GM18870 (cell line): ENCODE data around the gene MUC13.
"Not testable (repeated sequence)": the region's sequence is repeated elsewhere in the genome, so short reads cannot be mapped to it uniquely, and the experiment has no call there.

ENCODE experiments used
- ATAC-seq: cut with Tn5 transposase; IDR thresholded peaks from one replicate; pipeline ENCODE4 v1.9.1; 2021; ENCODE audit warnings: moderate library complexity; ENCODE audit not compliant: unreplicated experiment

MUC13 gene, protein sequence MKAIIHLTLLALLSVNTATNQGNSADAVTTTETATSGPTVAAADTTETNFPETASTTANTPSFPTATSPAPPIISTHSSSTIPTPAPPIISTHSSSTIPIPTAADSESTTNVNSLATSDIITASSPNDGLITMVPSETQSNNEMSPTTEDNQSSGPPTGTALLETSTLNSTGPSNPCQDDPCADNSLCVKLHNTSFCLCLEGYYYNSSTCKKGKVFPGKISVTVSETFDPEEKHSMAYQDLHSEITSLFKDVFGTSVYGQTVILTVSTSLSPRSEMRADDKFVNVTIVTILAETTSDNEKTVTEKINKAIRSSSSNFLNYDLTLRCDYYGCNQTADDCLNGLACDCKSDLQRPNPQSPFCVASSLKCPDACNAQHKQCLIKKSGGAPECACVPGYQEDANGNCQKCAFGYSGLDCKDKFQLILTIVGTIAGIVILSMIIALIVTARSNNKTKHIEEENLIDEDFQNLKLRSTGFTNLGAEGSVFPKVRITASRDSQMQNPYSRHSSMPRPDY

GRCh38 chr3:124934577-124934976 lies at the start of gene MUC13:
Gene MUC13 (minus strand): TSS chr3:124934751. CDS start chr3:124934712, 39 bp downstream.
- no peak for ATAC-seq

DNA sequence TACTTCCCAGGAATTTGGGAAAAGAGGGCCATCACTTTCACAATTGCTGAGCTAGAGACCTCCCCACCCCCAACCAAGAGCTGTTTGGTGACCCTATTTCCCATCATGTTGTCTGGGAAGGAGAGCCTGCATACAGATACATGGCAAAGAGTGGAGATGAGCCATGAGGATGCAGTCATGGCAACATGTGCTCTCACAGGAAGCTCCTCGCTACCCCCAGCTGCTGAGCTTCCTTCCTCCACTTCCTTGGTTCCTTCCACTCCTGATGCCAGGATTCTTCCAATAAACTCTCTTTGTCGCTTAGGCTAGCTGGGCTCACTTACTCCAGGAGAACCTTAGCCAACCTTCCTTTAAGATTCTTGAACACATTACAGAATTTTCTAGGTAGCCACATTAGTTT lies 48.3 kb upstream of the MUC13 start:
- ATAC-seq, result no peak

DNA sequence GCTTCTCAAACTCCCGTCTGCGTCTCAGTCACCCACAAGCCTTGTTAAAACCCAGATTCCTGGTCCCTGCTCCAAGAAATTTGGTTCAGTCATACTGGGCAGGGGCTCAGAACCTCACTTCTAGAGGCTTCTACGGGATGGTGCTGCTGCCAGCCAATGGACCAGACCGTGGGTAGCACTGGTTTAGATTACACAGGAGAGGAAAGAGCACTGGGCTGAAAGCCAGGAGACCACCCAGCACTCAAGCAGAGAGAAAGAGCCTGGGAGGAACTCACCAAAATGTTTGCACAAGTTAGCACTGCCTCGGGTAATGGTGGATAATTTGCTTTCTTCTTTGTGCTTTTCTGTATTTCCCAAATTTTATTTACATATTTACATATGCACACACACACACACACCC lies 46.9 kb upstream of the MUC13 start:
- no peak for ATAC-seq

DNA sequence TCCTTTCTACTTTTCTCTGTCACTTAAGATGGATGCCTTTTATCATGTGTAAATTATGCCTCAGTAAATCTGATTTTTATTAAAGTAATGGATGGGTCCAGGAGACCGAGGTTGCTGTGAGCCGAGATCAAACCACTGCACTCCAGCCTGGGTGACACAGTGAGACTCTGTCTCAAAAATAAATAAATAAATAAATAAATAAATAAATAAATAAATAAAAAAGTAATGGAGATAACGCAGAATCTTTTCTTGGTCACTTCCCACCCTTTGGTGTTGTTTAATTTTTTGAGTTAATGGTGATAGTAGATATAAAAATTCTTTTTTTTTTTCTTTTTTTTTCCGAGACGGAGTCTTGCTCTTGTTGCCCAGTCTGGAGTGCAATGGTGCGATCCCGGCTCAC lies 44.1 kb upstream of the MUC13 start:
- ATAC-seq, result no peak

DNA sequence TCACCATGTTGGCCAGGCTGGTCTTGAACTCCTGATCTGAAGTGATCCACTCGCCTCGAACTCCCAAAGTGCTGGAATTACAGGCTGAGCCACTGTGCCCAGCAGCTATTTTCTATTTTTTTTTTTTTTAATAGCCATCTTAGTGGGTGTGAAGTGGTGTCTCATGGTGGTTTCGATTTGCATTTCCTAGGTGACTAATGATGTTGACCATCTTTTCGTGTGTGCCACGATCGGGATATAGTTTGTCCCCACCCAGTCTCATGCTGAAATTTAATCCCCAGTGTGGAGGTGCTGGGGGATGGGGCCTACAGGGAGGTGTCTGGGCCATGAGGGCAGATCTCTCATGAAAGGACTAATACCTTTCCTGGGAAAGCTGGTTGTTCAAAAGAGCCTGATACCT lies 41.8 kb upstream of the MUC13 start:
- no peak for ATAC-seq

- ATAC-seq, result no peak
Measured at GRCh38 chr3:124974691-124975090, 40.1 kb upstream of the MUC13 start.

- no peak for ATAC-seq
Measured at GRCh38 chr3:124973290-124973689, 38.7 kb upstream of the MUC13 start.

- no peak for ATAC-seq
Measured at GRCh38 chr3:124972457-124972856, 37.9 kb upstream of the MUC13 start.

DNA sequence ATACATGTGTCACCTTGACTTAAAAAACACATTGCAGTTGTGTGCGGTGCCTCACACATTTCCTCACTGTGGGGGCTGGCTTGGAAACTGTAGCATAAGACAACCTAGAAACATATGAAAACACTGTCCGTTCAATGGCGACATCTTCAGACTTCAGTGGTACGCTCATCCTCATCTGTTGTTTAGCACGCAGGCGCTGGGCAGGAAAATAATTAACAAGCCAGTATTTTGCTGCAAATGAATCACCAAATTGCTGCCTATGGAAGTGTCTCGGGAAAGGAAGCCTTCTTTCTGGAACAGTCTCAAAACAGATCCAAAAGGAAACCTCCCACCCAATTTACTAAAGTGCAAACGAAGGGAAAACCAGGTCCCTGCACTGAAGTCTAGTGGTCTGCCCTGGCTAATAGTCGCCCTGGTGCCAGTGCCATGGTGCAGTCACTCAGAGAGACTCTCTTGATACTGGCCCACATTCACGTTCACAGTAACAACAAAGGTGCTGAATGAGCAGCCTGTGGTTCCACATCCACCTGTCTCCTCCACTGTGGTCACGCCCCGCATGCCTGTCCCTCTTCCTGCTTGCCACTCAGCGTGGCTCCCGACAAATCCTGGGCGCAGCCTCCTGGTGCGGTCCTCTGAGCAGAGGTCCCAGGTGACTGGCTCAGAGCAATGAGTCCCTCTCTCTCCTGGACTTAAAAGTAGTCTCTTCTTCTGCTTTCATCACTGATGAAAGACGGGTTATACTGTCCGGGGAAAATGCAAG lies 35.6 kb upstream of the MUC13 start:
- no peak for ATAC-seq

GRCh38 chr3:124969190-124969589 lies 34.6 kb upstream of the MUC13 start:
- ATAC-seq, result no peak

DNA sequence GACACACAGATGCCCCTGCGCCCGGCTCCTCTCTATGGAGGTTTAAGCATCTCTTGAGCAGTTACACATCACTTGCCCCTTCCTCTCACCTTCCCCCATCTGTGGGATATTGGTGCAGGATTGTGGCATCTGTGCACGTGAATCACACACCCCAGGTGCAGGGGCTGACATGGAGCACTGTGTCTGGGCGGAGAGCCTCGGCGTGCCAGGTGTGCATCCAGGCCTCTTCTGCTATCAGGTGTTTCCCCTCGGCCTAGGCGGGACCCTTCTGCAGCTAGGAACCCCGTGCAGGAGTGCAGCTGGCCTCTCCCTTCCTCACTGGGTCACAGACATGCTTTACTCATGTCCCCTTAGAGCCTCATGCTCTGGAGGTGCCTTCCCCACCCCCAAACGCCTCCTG lies 33.4 kb upstream of the MUC13 start:
- no peak for ATAC-seq

- no peak for ATAC-seq
Measured at GRCh38 chr3:124966521-124967445, 32.2 kb upstream of the MUC13 start.

- ATAC-seq, result no peak
Measured at GRCh38 chr3:124965413-124965812, 30.9 kb upstream of the MUC13 start.

GRCh38 chr3:124964387-124964786 lies 29.8 kb upstream of the MUC13 start:
- ATAC-seq, result no peak

- ATAC-seq, result no peak
Measured at GRCh38 chr3:124963755-124964154, 29.2 kb upstream of the MUC13 start.

GRCh38 chr3:124962403-124962940 lies 27.9 kb upstream of the MUC13 start:
- ATAC-seq, result no peak

DNA sequence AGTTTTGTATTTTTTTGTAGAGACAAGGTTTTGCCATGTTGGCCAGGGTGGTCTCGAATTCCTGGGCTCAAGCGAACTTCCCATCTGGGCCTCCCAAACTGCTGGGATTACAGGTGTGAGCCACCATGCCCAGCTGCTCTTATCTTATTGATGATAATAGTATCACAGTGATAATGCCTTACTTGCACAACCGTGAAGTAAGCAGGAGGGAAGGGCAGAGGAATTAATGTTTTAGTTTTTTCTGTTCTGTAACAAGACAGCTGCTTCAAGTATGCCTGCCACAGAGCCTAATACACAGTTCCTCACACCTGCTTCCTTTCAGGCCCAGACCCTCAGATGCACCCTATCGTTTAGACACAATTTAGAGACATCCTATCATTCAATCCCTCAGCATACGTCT lies 26.1 kb upstream of the MUC13 start:
- ATAC-seq, result no peak

GRCh38 chr3:124960105-124960504 lies 25.6 kb upstream of the MUC13 start:
- no peak for ATAC-seq

DNA sequence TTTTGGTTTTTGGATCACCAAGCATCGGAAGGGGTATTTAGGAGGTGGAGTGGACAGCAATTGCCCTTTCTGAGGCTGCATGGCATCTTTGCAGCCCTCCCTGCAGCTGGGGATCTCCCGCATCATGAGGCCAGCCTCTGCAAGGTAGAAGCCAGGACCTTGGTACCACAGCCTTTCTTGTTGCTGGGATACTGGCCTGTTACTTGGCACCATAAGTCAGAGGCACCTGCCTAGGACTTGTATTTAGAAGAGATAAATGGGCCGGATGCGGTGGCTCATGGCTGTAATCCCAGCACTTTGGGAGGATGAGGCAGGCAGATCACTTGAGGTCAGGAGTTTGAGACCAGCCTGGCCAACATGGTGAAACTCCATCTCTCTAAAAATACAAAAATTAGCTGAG lies 23.4 kb upstream of the MUC13 start:
- ATAC-seq, result not testable (repeated sequence)

DNA sequence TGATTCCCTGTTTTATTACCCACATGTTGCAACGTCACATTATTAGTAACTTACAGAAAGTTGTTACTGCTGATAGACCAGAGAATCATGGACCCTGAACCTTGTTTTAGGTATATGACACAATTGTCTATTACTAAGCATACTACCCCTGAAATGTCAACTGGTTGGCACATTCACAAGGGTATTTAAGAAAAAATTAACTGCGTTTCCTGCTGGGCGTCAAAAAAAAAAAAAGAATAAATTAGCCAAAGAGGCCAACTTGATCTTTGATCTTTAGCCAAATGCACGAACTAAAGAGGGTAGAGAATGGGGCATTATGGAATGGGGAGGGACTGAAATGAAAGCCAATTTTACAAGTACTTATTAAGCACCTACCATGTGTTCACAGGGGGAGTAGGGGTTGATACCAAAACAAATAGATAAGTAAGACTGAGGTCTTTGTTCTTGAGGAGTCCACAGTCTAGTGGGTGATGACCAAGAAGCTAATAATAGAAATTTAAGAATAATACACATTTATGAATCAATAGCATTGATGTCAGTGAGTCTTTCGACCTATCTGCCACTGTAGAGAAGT lies 17.8 kb upstream of the MUC13 start:
- ATAC-seq, result no peak
